Measurements from ENCODE around the gene PHF11. TPM values are rescaled to one million over a fixed set of nuclear protein-coding genes. Genes with fewer than 3 reads are reported as not detected.

PHF11 gene
- polyA plus RNA-seq, 4 donors = 27.0 to 52.5 (median 36.1) TPM

Other genes with a start within 250 kb of the PHF11 start
- gene CDADC1, start 248.0 kb upstream of the PHF11 start, polyA plus RNA-seq (ENCODE audit: insufficient read length in 4 of 4) = 10 to 100 TPM; 13.5 to 15.4 (median 15.1) TPM
- gene CAB39L, start 51.9 kb upstream of the PHF11 start, polyA plus RNA-seq (ENCODE audit: insufficient read length in 4 of 4) = 10 to 100 TPM in 3 of 4 donors, 1 to 10 TPM in 1; 6.1 to 23.2 (median 20.5) TPM
- 10 to 100 TPM; 13.3 to 22.4 (median 21.2) TPM for gene SETDB2, start 51.7 kb upstream of the PHF11 start, polyA plus RNA-seq (ENCODE audit: insufficient read length in 4 of 4)
- 10 to 100 TPM; 28.6 to 45.2 (median 42.4) TPM for gene RCBTB1, start 89.6 kb downstream of the PHF11 start, polyA plus RNA-seq (ENCODE audit: insufficient read length in 4 of 4)
- under 1 TPM; 0.27 to 0.46 (median 0.37) TPM for gene ARL11, start 132.6 kb downstream of the PHF11 start, polyA plus RNA-seq (ENCODE audit: insufficient read length in 4 of 4)
- gene EBPL, start 195.5 kb downstream of the PHF11 start, polyA plus RNA-seq (ENCODE audit: insufficient read length in 4 of 4) = 10 to 100 TPM; 52.8 to 72.3 (median 58.2) TPM